GM21786 (cell line): ENCODE measurements around the gene SEC22A.

Experiments
- ATAC-seq: cut with Tn5 transposase; IDR thresholded peaks from one replicate; pipeline ENCODE4 v1.9.1; 2021; ENCODE audit not compliant: unreplicated experiment

SEC22A gene

DNA sequence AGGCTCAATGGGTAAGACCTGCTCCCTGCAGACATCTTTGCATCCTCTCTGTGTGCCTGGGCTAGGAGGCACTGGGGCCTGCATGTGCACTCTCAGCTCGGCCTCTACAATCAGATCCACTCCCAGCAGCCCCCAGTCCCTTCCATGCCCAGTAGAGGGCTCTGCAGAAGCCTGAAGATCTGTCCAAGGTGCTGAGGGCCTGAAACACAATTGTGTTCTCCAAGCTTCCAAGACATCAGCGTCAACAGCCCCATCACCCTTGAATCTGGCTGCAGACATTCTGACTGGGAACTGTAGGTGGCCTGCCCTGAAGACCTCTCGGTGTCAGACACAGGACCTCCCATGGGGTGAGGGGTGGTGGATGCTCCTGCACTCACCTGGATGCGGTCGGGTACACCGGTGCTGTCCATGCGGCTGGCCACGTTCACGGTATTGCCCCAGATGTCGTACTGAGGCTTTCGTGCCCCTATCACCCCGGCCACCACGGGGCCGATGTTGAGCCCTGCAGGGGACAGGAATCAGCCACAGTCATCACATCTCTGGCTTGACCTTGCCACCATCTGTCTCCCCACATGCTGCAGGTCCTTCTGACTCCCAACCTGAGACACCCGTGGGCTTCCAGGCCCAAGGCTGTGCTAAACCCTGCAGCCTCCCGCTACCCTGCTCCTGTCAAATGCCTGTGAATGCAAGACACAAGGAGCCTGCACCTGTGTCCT lies 84.7 kb downstream of the SEC22A start:
- ATAC-seq: no peak

DNA sequence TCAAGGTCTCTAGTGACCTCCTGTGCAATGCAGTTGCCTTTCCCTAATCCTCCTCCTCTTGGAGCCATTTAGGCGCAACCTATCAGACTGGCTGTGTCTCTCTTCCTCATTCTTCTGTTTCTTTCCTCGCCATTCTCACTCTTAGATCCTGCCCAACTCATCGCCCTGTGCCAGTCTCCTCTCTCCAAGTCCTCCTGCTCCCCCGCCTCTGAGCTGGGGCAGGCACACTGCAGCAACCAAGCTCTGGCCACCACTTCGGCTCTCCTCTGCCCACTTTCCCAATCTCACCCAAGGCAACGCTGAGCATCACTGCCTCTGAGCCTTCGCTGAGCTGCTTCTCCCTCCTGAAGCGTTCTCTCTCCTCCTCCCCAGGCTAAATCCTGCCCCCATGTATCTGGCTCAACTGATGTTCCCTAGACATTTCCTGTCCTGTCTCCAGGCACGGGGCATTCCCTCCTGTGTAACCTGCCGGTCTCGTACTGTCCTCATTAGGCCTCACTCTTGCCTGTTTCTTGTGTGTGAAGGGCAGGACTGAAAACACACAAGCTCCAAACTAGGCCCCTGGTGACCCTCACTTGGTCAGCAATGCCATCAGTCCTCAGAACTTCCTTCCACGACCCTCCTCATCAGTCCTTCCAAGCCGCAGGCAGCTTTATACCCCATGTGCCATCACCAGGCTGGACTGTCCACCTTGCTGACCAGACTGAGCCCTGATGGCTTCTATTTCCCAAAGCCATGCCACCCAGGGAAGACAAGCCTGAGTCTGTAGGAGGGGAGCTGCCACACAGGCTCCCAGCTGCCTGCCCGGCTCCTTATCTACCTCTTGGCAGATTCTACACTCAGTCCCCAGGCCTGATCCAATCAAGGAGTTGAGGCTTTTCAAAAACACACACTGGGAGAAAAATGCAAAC lies 85.6 kb downstream of the SEC22A start:
- no peak for ATAC-seq

DNA sequence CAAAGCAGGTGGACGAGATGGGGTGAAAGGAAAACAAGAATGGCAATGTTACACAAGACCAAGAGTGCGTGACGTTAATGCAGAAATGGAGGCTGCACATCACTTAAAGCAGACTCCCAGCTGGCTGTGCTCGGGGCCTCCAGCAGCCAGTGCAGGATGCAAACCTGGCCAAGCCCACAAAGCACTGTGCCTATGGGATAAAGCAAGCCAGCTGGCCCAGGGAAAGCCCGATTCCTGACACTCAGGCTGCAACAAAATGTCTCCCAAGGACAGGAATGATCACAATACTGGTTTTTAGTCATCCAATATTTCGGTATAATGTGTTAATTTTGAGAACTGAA lies 86.2 kb downstream of the SEC22A start:
- no peak for ATAC-seq

DNA sequence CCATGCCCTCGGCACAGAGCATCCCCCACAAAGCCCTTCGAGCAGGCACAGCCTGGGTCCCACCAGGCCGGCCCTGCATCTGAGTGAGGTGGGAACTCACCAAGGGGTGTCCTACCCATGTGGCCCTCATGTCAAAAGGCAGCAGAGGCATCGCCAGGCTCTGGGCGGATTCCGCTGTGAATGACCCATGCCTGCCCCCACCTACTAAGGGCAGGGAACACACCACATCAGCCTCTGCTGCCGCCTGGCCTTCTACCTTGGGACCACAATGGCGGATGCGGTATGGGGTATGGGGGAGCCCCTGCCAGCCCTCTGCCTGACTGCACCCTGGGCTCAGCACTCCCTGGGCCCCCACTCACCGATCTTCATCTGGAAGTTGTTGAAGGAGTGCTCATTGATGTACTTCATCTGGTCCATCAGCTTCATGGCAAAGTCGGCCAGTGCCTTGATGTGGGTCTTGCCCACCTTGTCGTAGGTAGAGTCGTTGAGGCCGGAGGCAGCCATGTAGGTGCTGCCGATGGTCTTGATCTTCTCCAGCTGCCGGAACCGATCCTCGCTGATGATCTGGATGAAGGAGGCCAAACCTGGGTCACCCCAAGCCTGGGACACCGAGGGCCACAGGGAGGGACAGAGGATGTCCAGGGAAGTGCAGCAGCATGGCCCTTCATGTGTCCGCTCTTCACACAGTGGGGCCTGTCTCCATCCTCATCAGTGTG lies 87.8 kb downstream of the SEC22A start:
- no peak for ATAC-seq

DNA sequence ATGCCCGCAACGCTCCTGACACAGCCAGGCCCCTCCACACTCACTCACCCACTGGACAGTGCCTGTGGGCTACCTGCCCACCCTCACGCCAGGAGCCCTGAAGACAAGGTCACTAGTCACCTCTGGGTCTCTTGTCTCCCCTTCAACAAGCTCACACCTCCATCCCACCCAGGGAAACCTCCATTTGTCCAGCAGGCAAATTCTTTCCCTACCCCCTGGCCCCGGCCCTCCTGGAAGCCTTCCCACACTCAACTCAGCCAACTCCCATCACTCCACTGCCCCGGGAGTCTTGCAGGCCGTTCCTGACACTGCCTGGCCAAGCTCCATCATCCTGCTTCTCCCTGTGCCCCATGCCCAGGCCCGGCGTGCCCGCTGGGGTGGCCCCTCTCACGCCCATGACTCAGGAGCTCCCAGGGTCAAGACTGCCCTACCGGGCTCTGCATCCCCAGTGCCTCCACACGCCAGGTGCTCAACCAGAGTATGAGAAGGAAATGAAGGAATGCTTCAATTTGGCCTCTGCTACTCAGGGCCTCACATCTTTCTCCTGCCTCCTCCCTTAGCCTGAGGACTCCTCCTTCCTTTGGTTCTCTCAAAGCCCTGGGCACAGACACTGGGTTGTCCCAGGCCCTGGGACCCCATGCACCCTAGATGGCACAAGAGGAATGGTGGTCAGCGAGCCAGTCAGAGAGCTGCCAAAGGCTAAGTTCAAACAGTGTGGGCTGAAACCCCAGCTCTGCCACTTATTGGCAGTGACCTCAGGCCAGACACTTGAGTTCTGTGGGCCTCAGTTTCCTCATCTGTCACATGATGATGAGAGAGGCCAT lies 88.6 kb downstream of the SEC22A start:
- ATAC-seq: no peak

DNA sequence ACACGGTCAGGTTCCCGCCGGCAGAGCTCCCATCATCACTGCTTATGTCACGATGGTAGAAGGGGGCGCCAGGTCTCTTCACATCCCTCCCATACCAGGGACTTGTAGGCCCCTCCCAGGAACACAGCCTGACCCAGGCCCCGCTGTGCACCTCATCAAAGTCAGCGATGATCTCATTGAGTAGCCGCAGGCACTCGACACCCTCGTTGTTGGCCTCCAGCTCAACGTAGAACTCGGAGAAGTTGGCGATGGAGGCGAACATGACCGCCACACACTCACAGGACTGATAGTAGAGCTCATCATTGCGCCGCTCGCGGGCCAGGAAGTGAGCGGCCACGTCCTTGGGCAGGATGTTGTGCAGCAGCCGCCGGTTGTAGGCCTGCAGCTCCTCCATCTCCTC lies 89.2 kb downstream of the SEC22A start:
- no peak for ATAC-seq

DNA sequence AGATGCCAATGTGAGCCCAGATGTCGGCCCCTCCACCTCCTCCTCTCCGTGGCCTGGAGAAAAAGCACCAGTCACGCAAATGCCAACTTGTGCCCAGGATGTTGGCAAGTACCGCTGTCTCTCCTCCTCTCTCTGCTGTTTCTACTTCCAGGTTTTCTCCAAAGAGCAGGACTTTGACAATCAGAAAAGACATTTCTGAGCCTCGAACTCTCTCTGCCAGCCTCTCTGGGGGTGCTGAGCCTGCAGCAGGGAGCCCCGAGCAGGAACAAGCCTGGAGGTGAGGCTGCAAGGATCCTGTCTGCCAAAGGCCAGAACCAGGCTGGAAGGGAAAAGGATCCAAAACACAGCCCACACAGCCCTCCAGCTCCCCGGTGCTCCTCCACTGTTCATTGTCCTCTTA lies 89.7 kb downstream of the SEC22A start:
- ATAC-seq: no peak

DNA sequence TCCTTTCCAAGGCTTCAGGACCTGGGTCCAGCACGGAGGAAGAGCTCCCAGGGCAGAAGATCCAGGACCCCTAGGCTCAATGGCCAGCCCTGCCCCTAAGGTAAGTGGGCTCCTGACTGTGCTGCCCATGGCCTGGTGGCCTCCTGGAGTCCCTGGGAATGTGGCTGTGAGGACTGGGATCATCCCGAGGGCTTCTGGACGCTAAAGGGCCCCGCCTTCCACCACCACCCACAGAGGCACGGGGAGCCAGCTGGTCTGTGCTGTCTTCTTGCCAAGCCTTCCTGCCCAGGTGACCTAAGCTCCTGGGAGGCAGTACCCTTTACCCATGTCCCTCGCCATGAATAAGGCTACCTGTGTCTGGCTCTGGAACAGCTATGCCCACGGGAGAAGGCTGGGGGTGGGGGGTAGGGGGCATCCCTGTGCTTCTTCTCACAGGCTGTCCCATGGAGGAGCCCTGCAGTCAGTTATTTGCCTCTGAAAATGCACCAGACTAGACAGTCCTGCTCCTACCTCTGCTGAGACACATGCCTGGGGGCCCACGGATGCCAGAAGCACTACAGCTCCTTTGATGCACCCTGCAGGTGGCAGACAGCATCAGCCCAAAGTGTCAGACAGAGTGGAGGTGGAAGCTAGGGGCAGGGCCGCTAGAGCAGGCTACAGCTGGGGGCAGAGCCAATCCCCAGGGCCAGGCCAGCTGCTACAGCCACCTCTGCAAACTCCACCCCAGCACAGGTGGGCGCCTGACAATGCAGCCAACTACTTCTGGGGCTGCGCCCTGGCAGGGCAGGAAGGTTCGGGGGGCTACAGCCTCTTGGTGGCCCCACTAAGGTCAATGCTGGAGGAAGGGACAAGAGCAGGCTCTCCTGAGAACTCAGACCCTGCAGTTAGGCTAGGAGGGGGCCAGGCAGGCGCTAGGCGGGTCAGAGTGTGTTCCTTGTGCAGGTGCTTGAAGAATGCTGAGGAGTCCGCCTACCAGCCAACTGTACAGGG lies 90.9 kb downstream of the SEC22A start:
- ATAC-seq: no peak

DNA sequence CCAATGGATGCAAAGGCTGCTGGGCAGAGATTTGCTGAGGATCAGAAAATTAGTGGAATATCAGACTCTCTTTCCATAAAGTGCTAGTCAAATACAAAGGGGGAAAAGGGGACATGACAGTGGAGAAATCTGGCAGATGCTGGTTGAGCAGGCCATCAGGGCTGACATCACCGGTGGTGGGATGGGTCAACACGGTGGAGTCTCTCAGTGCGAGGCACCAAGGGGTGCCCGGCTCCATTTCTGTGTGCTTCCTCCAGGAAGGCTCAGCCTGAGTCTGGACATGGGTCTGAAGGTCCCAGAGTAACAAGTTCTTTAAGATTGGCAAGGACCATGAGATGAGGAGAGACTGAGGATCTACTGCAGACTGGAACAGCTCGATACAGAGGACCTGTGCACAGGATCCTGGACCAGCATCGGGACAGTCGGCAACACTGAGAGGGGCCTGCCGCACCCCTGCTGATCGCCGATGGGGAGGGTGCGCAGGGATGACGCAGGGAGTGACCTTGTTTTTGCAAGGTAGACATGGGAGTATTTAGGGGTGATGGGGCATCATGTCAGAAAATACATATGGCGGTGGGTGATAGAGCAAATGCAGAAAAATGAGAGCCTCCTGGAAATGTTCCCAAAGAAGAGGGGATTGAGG lies 92.7 kb downstream of the SEC22A start:
- ATAC-seq: no peak

DNA sequence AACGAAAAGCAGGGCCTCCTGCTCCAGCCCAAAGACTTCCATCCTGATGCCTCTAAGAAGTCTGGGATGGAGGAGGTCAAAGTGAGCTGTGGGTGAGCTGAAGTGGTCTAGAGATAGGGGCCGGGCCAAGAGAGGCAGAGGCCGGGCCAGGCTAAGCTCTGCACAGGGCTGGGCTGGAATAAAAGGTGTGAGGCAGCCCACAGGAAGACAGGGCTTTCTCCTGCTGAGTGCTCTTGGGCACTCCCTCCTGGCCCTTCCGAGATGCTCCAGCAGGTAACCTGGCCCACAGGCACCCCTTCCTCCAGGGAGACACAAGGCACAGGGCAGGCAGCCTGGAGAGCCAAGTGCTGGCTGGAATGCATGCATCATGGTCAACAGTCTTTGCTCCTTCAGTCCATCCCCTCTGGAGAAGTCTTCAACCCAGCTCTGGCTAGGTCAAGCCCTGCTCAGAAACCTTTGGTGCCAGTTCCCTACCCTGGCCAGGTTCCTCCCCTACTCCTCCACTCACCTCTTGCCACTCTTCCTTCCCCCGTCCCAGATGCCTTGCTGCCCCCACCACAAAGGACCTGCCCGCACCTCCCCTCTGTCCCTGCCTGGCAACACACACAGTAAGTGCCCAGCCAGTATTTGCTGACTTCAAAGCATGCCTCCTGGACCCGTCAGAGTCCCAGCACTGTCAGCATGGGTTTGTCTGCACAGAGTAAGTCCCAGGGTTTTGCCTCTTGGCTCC lies 93.6 kb downstream of the SEC22A start:
- ATAC-seq: no peak

DNA sequence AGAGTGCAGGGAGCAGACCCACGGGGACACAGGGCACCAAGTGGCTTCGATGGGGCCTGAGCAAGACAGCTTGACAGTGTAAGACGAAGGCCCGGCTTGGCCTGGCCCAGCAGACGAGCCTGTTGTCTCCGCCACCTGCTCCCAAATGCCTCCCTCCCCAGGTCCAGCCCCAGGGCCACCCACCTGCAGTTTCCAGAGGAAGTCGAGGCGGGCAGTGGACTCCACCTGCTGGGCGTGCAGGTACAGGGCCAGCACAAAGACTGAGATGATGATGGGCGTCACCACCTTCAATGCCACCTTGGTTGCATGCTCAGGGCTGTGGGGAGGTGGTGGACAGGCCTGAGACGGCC lies 94.1 kb downstream of the SEC22A start:
- no peak for ATAC-seq

DNA sequence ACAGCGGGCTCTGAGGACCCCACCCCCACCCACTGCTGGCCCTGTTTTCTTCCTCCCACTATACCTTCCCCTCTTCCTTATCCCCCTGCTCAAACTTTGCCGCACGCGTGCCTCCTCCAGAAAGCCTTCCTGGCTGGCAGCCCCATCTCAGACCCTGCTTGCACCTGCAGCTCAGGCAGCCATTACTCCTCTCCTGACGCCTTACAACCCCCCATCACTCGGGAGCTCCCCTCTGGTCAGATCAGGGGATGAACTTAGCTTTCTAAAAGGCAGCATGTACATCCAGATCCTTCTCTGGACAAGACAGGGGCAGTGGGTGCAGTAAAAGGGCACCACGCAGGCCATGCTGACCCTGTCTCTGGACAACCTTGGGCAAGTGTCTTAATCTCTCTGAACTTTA lies 94.5 kb downstream of the SEC22A start:
- ATAC-seq: no peak

DNA sequence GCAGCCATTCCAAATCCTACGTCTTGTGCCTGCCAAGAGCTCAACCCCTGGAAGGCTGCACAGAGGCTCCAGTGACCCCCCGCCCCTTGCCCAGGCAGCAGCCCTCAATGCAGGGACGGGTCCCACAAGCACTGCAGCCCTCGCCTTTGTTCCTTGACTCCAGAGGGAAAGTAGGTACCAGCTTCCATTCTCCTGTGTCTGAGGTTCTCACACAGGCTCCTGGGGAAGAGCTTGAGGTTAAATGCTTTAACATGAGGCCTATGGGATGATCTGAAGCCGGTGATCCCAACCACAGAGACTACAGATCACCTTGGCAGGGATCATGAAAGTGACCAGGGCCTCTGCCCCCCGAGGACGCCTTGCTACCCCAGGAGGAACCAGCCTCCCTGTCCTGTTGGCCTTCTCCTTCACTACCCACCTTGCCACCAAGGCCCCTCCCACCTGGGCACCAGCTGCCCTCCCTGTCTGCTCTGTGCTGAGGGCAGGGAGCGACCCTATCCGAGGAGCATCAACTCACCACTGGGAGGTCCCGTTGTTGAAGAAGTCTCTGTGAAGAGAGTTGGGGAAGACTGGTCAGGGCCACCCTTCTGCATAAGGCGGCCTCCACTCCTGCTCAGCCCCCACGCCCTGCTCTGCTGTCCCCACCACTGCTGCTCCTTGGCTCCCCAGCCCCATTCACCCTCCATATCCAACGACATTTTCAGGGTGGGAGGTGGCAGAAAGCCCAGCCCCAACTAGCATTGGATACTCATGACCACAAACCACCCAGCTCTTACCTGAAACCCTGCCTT lies 95.3 kb downstream of the SEC22A start:
- no peak for ATAC-seq

DNA sequence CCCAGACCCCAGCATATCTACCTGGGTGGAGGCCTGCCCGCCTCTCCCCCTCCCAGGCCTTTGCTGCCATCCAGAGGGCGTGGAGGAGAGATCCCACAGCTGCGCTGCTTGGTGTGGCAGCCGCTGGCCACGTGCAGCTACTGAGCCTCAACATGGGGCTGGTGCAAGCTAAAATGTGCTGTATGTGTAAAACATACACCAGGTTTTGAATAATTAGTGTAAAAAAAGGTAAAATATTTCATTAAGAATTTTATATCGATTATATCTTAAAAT lies 95.8 kb downstream of the SEC22A start:
- no peak for ATAC-seq

DNA sequence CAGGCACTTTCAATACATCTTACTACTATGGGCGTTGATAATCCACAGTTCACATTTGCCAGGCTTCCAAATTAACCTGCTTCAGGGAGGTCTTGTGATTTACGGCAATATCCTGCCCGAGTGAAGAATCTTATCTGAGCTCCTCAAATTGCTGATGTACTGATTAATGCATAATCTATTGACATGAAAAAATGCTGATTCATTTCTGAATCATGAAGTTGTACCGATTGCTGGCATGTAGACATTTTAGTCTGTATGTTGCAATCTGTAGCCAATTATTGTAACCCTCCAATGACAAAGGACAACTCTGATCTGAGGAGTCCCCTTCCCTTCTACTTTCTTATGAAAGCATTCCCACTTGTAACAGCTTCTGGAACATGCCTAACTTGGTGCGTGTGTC lies 97.2 kb downstream of the SEC22A start:
- no peak for ATAC-seq

DNA sequence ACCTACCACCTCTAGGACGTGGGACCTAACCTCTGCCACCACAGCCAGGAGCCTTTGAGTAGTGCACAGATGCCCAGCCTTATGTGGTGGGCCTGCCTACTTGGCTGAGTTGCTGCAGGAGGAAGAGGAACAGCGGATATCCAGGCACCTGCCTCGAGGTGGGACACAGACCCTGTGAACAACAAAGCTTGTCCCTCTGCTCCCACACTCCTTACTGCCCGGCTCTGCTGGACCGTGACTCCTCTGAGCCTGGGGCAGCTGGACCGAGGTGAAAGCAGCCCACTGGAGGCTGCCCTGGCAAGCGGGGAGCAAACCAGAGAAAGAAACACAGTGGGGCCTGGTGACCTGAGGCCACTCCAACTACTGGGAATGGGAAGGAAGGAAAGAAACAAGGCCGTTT lies 97.8 kb downstream of the SEC22A start:
- no peak for ATAC-seq

DNA sequence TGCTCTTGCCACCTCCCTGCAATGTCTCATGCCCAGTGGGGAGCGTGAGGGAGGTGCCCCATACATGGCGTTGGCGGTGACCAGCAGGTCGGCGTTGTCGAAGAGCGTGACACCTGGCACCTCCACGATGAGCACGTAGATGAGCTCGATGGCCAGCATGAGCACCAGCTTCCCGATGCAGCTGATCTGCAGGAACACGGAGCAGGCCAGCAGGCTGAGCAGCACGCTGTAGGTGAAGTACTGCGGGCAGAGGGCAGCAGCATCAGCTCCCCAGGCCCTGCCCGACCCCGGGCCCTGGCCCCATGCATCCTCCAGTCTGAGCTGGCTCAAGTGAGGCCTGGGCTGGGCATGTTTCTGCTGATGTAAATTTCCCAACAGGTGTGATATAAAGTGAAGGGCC lies 98.3 kb downstream of the SEC22A start:
- ATAC-seq: no peak

DNA sequence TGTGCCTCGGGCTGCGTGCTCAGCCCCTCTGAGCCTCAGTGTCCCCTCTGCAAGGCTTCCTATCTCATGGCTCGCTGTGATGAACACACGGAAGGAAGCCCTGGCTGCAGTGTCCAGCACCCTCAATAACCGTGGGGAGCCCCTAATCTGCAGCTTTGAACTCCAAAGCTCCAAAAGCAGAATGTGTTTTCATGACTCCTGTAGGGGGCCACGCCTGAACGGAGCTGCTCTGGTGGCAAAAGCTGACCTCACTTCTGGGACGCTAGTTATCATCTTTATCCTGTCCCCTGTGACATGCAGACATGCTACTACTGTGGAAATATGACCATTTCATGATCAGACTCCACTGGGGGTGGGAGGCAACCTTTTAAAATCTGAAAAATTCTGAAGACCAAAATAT lies 98.8 kb downstream of the SEC22A start:
- no peak for ATAC-seq
